GM12873 (cell line): Measurements from ENCODE around the gene CCDC149.

ENCODE experiments used
- TF ChIP-seq, protein P1 (sequence below): IDR thresholded peaks from 2 replicates; pipeline ENCODE4 v1.5.1; 2012; ENCODE audit warnings: low read depth, mild to moderate bottlenecking, moderate library complexity, low read length, control low read depth; ENCODE audit not compliant: insufficient read depth; ENCODE audit errors: missing control alignments

Gene CCDC149

DNA sequence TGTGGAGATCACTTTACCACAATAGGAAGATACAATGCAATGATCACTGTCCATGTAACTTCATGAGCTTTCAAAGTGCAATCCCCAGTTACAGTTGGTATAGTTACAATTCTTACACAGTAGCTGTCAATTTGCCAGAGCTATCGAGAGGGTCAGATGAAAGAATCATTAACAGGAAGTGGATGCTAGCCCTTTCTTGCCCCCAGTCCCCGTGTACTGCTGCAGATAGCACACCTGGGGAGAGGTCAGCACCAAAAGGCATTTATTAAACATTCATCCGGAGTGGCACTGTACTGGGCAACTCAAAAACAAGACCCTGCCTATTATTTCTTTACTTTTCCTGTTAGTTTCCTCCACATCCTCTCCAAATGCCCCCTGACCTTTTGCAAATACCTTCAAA lies 69.7 kb downstream of the CCDC149 start:
- TF ChIP-seq, protein P1, sequence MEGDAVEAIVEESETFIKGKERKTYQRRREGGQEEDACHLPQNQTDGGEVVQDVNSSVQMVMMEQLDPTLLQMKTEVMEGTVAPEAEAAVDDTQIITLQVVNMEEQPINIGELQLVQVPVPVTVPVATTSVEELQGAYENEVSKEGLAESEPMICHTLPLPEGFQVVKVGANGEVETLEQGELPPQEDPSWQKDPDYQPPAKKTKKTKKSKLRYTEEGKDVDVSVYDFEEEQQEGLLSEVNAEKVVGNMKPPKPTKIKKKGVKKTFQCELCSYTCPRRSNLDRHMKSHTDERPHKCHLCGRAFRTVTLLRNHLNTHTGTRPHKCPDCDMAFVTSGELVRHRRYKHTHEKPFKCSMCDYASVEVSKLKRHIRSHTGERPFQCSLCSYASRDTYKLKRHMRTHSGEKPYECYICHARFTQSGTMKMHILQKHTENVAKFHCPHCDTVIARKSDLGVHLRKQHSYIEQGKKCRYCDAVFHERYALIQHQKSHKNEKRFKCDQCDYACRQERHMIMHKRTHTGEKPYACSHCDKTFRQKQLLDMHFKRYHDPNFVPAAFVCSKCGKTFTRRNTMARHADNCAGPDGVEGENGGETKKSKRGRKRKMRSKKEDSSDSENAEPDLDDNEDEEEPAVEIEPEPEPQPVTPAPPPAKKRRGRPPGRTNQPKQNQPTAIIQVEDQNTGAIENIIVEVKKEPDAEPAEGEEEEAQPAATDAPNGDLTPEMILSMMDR: no peak

DNA sequence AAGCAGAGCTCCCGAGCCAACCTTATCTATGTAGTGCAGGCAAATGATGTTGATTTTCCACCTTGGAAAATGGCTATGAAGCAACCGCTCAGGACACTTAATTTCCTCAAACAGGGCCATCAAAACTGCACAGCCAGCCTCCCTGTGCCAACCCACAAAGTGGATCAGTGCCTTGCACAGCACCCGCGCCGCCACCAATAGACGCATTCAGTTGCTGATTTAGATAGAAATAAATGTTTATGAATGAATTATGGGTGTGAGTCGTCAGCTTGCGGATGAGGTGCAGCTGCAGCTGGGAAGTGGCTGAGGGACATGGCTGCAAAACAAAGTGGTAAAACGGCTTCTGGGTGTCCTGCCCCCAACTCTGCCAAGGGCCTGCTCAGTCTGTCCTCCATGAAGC lies 70.5 kb downstream of the CCDC149 start:
- TF ChIP-seq, protein P1: no peak

DNA sequence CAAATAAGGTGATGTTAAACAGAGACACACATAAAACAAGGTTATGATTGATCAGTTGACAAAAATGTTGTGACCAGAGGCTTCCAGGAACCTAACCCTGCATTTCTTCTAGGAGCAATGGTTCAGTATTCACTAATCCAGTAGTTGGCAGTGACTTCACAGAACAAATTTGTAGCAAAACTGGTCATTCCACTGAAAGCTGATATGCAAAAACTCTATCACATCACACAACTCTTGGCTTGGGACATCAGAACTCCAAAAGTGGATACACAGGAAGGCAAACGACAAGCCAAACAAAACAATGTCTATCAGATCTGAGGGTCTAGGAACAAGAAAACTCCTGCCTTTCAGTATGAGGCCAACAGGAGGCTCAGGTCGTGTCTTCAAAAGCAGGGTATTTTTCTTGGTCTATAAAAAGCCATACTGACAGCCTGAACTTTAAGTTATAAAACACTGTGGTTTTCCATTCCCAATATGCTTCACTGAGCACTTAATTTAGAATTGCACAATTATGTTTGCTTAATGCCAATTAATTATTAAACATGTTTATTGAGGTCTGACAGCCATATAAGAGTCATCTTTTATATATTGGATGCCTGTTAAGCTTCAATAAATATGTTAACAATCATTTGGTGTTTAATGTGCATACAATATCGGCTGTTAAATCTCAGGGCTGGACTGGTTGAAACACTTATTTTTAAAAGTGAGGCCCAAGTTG lies 71.9 kb downstream of the CCDC149 start:
- TF ChIP-seq, protein P1: no peak

DNA sequence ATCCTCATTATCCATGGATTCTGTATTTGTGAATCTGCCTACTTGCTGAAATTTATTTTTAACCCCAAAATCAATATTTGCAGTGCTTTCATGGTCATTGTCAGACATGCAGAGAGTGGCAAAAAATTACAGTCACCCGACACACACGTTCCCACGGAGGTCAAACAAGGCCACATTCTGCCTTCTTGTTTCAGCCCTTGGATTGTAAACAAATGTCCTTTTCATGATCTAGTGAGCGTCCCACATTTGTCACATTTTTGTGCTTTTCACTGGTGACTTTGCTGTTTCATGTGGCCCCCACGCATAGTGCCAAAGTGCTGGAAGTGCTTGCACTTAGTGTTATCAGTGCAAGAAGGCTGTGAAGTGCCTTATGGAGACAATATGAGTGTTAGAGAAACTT lies 72.5 kb downstream of the CCDC149 start:
- TF ChIP-seq, protein P1: no peak

DNA sequence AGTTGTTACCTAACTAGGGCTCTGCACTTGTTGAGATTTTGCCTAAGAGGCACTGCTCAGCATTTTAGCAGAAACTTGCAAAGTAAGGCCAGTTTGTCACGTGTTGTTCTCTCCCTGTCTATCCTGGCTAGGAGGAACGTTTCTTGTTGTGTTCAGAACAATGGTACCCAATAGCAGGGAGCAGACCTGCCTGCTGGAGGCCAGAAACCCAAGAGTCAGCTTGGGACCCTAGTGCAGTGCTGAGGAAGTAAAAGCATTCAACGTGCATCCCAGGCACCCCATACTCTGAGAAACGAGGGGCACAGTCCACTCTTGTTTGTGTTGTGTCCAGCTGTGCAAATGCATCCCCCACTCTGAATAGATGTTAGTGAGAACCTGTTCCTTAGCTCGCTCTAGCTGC lies 75.1 kb downstream of the CCDC149 start:
- TF ChIP-seq, protein P1: no peak

DNA sequence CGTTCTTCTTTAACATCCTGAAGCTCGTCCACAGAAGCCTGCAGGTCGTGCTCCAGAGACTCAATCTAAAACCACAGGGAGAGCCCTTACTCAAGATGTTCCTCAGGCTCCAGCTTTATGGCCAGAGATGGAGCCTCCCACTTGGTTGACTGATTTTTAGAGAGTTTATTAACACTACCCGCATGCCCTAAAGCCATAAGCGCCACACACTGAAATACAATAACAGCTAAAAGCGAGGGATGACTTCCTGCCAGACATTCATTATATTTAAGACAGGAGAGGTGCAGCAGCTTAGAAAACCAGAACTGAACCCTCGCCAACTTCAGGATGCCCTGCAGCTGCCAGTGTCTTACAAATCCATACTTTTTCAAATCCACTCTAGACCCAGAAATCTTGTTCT lies 75.5 kb downstream of the CCDC149 start:
- TF ChIP-seq, protein P1: no peak

DNA sequence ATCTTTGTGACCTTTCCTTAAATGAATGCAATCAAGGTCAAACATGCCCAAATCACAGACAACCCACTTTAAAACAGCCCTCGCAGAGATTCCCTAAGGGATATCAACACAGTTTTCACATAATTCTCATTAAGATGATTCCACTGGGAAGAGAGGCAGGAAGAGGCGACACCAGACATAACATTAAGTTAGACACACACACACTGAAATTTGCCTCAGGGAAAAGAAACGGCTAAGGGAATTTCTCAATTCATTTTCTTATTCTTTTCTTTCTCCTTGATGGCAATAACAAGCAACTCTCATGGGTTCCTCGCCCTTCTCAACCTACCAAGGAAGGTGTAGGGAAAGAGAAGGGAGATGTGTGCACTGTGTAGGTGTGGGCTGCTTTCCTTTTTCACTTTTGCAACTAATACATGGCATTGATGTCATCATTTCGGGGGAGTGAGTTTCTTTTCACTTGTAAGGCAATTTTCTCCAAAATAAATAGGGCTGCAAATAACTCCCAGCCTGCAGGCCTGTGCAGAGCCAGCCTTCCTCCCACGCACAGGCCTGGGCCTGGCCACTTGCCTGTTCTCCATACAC lies 76.1 kb downstream of the CCDC149 start:
- TF ChIP-seq, protein P1: no peak
